LNCaP clone FGC (cell line): ENCODE data around the gene TAS1R3.

Experiments used
- DNase-seq: peaks from one replicate; pipeline ENCODE4 v3.0.0-alpha.2; 2011; ENCODE audit warnings: low read depth
- H3K4me3 ChIP-seq: 2 replicates; pipeline ENCODE4 v1.5.1; 2011; ENCODE audit warnings: mild to moderate bottlenecking, low read depth, low read length, control low read depth
- TF ChIP-seq, protein P1 (sequence below): IDR thresholded peaks from 2 replicates; pipeline ENCODE4 v1.5.1; 2012; ENCODE audit warnings: mild to moderate bottlenecking; ENCODE audit not compliant: control insufficient read depth, insufficient read depth; ENCODE audit errors: extremely low read depth

TAS1R3 gene

DNA sequence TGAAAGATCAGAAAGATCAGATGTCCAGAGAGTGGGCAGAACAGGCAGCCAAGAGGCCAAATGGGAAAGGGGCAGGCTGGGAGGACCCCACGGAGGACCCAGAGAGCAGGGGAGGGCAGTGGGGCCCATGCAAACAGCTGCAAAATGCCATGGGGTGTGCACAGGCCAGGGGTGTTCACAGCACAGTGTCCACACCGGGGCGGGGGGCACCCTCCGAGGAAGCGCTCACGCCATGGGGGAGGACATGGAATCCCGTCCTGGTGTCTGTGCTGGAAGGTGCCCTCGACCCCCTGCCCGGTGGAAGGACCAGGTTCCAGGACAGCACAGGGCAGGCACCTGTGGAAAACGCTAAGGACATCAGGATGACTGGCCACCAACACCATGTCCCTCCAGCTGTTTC lies 8.1 kb upstream of the TAS1R3 start:
- TF ChIP-seq, protein P1, sequence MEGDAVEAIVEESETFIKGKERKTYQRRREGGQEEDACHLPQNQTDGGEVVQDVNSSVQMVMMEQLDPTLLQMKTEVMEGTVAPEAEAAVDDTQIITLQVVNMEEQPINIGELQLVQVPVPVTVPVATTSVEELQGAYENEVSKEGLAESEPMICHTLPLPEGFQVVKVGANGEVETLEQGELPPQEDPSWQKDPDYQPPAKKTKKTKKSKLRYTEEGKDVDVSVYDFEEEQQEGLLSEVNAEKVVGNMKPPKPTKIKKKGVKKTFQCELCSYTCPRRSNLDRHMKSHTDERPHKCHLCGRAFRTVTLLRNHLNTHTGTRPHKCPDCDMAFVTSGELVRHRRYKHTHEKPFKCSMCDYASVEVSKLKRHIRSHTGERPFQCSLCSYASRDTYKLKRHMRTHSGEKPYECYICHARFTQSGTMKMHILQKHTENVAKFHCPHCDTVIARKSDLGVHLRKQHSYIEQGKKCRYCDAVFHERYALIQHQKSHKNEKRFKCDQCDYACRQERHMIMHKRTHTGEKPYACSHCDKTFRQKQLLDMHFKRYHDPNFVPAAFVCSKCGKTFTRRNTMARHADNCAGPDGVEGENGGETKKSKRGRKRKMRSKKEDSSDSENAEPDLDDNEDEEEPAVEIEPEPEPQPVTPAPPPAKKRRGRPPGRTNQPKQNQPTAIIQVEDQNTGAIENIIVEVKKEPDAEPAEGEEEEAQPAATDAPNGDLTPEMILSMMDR = no peak
- DNase-seq = no peak
- peak overlapping the region; percentile 34 for H3K4me3 ChIP-seq

DNA sequence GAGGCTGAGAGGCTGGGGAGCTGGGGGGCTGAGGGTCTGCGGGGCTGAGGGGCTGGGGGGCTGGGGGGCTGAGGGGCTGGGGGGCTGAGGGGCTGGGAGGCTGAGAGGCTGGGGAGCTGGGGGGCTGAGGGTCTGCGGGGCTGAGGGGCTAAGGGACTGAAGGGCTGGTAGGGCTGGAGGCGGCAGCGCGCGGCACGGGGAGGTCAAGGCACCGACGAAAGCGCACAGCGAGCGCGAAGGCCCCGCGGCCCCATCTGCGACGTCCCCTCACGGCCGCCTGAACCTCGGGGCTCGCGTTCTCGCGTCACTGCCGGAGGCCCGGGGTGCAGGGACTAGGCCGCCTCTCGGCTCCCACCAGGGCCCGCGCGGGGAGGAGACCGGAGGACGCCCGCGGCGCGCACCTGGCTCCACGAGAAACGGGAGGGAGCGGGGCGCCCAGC lies 7.0 kb upstream of the TAS1R3 start:
- no peak for DNase-seq
- peak overlapping the region; percentile 95 for H3K4me3 ChIP-seq
- TF ChIP-seq, protein P1 = no peak

GRCh38 chr1:1324524-1325287 lies 6.4 kb upstream of the TAS1R3 start, which contains the start of the genes CPTP and INTS11:
Gene CPTP (plus strand): TSS chr1:1324802. CDS start chr1:1326911, 2,109 bp downstream.
Gene INTS11 (minus strand): TSS chr1:1324660. CDS start chr1:1324608, 52 bp downstream.
- TF ChIP-seq, protein P1 = no peak
- peak within 1 kb of the TSS; percentile 95 for H3K4me3 ChIP-seq
- DNase-seq = no peak

- TF ChIP-seq, protein P1 = no peak
- no peak for DNase-seq
- H3K4me3 ChIP-seq = peak overlapping the region; percentile 95
Observed at GRCh38 chr1:1325288-1326074, 5.6 kb upstream of the TAS1R3 start.

DNA sequence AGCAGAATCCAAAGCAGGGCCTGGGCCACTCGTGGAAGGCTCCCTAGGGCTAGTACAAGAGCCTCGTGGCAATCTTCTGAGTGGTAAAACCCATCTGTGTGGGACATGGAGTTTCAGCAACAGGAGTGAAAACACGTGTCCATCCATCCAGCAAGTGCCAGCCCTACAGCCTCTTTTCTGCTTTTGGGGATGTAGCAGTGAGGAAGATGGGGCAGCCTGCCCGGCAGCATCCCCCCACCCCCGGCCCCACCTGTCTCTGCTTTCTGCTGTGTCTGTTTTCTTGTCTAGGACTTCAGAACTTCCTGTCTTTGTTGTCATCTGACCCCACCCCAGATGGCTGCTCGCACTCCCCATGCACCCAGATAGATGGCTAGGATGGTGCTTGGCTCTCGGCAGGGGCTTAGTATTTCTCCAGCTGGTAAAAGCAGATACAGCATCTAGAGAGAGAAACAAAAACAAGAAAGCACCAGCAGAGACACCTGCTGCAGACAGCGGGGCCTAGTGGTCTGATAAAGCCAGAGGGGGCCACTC lies 4.9 kb upstream of the TAS1R3 start:
- peak overlapping the region; percentile 95 for H3K4me3 ChIP-seq
- no peak for DNase-seq
- TF ChIP-seq, protein P1 = no peak

DNA sequence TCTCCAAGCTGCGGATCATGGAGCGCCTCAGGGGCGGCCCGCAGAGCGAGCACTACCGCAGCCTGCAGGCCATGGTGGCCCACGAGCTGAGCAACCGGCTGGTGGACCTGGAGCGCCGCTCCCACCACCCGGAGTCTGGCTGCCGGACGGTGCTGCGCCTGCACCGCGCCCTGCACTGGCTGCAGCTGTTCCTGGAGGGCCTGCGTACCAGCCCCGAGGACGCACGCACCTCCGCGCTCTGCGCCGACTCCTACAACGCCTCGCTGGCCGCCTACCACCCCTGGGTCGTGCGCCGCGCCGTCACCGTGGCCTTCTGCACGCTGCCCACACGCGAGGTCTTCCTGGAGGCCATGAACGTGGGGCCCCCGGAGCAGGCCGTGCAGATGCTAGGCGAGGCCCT lies 3.8 kb upstream of the TAS1R3 start:
- TF ChIP-seq, protein P1 = no peak
- DNase-seq = no peak

More for the DNA sequence above, 3.8 kb upstream of the TAS1R3 start:
- no peak overlapping the region for H3K4me3 ChIP-seq
